Measurements from ENCODE around the gene ENTPD6.

The ENTPD6 gene

GRCh38 chr20:25187220-25187619, 8.3 kb upstream of the ENTPD6 start:
- no peak for DNase-seq (ENCODE audit: low spot score)
- TF ChIP-seq CTCF (conservative IDR thresholded peaks at IDR 0.05; ENCODE audit: low read depth): no peak
- POLR2A ChIA-PET (ENCODE audit: low non-redundant PET): no interaction called here
- CTCF ChIA-PET: no interaction called here
- H3K27ac ChIP-seq: no peak overlapping the region

GRCh38 chr20:25187635-25188034, 7.9 kb upstream of the ENTPD6 start:
- TF ChIP-seq CTCF (conservative IDR thresholded peaks at IDR 0.05; ENCODE audit: low read depth): no peak
- POLR2A ChIA-PET (ENCODE audit: low non-redundant PET): no interaction called here
- CTCF ChIA-PET: no interaction called here
- H3K27ac ChIP-seq: no peak overlapping the region
- DNase-seq (ENCODE audit: low spot score): no peak

GRCh38 chr20:25188218-25188617, 7.3 kb upstream of the ENTPD6 start:
- no peak overlapping the region for H3K27ac ChIP-seq
- no peak for DNase-seq (ENCODE audit: low spot score)

GRCh38 chr20:25191051-25191450, 4.5 kb upstream of the ENTPD6 start:
- no peak for TF ChIP-seq CTCF (conservative IDR thresholded peaks at IDR 0.05; ENCODE audit: low read depth)
- ChIA-PET POLR2A (ENCODE audit: low non-redundant PET) (no interaction called here), CTCF (interaction anchor here (0.7 to 1.2 kb wide), 2 partner anchors 16 to 196 kb away, joined by 3 to 4 read pairs; no protein-coding TSS in a partner anchor)
- H3K27ac ChIP-seq: no peak overlapping the region
- DNase-seq (ENCODE audit: low spot score): no peak

More at GRCh38 chr20:25188218-25188617, 7.3 kb upstream of the ENTPD6 start:
- TF ChIP-seq CTCF (conservative IDR thresholded peaks at IDR 0.05; ENCODE audit: low read depth): no peak
- CTCF ChIA-PET: no interaction called here
- POLR2A ChIA-PET (ENCODE audit: low non-redundant PET): no interaction called here

DNA sequence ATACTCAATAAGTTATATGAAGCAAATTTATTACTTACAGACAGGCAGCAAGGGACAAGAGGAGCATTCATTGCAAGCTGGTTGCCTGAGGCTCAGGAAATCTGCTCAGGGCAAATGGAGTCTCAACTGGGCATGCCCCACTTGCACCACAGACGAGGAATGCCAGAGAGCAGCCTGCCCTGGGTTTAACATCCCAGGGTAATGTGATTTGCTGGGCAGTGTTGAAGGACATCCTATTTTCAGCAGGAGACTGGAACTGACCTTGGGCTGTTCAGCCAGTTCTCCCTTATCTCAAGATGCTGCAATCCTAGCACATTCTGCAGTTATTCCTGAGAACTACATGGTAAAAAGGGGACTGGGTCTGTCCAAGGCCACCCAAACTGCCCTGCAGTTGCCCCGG, 3.8 kb upstream of the ENTPD6 start:
- POLR2A ChIA-PET (ENCODE audit: low non-redundant PET): no interaction called here
- H3K27ac ChIP-seq: no peak overlapping the region
- TF ChIP-seq CTCF (conservative IDR thresholded peaks at IDR 0.05; ENCODE audit: low read depth): no peak
- no peak for DNase-seq (ENCODE audit: low spot score)
- CTCF ChIA-PET: interaction anchor here (0.7 to 1.2 kb wide), 2 partner anchors 16 to 197 kb away, joined by 3 to 4 read pairs; no protein-coding TSS in a partner anchor

GRCh38 chr20:25193843-25194242, 1.7 kb upstream of the ENTPD6 start:
- POLR2A ChIA-PET (ENCODE audit: low non-redundant PET): no interaction called here
- CTCF ChIA-PET: interaction anchor here (0.7 kb wide), 1 partner anchor 526 kb away, joined by 3 read pairs; no protein-coding TSS in a partner anchor

More at GRCh38 chr20:25193843-25194242, 1.7 kb upstream of the ENTPD6 start:
- DNase-seq (ENCODE audit: low spot score): no peak
- no peak for TF ChIP-seq CTCF (conservative IDR thresholded peaks at IDR 0.05; ENCODE audit: low read depth)
- H3K27ac ChIP-seq: no peak overlapping the region
